ENCODE results near the gene SCIN.

SCIN gene

GRCh38 chr7:12692035-12692434 lies 121.5 kb downstream of the SCIN start:
- Histone ChIP-seq H3K27ac (ENCODE audit: low read length) (no peak overlapping the region), H3K4me3 (ENCODE audit: low read depth in 1 of 2, low read length in 2 of 2) (no peak overlapping the region), H3K9me3 (ENCODE audit: control insufficient read depth in 1 of 2, low read length in 2 of 2) (no peaks in the 10 kb centered on the region), H3K4me1 (ENCODE audit: control insufficient read depth in 1 of 2, insufficient read depth in 2 of 2, low read length in 2 of 2) (peaks cover 3 to 8% of the 10 kb centered on the region in 2 donors), H3K27me3 (ENCODE audit: low read depth, low read length) (no peaks in the 10 kb centered on the region), H3K36me3 (ENCODE audit: control insufficient read depth in 1 of 2, insufficient read depth in 2 of 2, low read length in 2 of 2) (no peaks in the 10 kb centered on the region)

- H3K4me1 ChIP-seq (ENCODE audit: control insufficient read depth in 1 of 2, insufficient read depth in 2 of 2, low read length in 2 of 2) = peaks cover 3 to 8% of the 10 kb centered on the region in 2 donors
- no peaks in the 10 kb centered on the region for H3K27me3 ChIP-seq (ENCODE audit: low read depth, low read length)
- no peaks in the 10 kb centered on the region for H3K9me3 ChIP-seq (ENCODE audit: control insufficient read depth in 1 of 2, low read length in 2 of 2)
- no peak overlapping the region for H3K4me3 ChIP-seq (ENCODE audit: low read depth in 1 of 2, low read length in 2 of 2)
- H3K27ac ChIP-seq (ENCODE audit: low read length) = no peak overlapping the region
- H3K36me3 ChIP-seq (ENCODE audit: control insufficient read depth in 1 of 2, insufficient read depth in 2 of 2, low read length in 2 of 2) = no peaks in the 10 kb centered on the region
Observed at GRCh38 chr7:12692479-12693259, 122.1 kb downstream of the SCIN start.

DNA sequence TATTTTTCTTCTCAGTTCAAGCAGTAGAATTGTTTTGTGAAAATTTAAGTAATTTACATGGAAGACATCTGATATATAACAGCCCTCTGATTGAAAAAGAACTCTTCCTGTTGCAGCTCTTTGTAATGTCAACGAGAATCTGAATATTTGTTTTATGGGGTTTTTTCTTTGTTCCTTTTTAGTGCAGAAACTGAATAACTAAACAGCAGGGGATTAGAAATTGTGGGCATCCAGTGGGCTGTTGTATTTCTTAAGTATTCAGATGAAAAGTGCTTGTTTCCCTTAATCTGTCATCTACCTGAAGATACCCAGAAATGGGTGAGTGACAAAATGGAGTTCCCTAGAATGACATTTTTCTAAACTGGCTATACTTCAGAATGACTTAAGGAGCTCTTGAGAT lies 124.3 kb downstream of the SCIN start:
- Histone ChIP-seq H3K27ac (ENCODE audit: low read length) (no peak overlapping the region), H3K4me1 (ENCODE audit: control insufficient read depth in 1 of 2, insufficient read depth in 2 of 2, low read length in 2 of 2) (peaks cover 0 to 3% of the 10 kb centered on the region in 2 donors), H3K4me3 (ENCODE audit: low read depth in 1 of 2, low read length in 2 of 2) (no peak overlapping the region), H3K27me3 (ENCODE audit: low read depth, low read length) (no peaks in the 10 kb centered on the region), H3K9me3 (ENCODE audit: control insufficient read depth in 1 of 2, low read length in 2 of 2) (no peaks in the 10 kb centered on the region), H3K36me3 (ENCODE audit: control insufficient read depth in 1 of 2, insufficient read depth in 2 of 2, low read length in 2 of 2) (no peaks in the 10 kb centered on the region)

GRCh38 chr7:12695965-12696364 lies 125.4 kb downstream of the SCIN start:
- Histone ChIP-seq H3K9me3 (ENCODE audit: control insufficient read depth in 1 of 2, low read length in 2 of 2) (peaks cover 0 to 2% of the 10 kb centered on the region in 2 donors), H3K36me3 (ENCODE audit: control insufficient read depth in 1 of 2, insufficient read depth in 2 of 2, low read length in 2 of 2) (peaks cover 0 to 4% of the 10 kb centered on the region in 2 donors), H3K27ac (ENCODE audit: low read length) (no peak overlapping the region), H3K27me3 (ENCODE audit: low read depth, low read length) (no peaks in the 10 kb centered on the region), H3K4me3 (ENCODE audit: low read depth in 1 of 2, low read length in 2 of 2) (no peak overlapping the region), H3K4me1 (ENCODE audit: control insufficient read depth in 1 of 2, insufficient read depth in 2 of 2, low read length in 2 of 2) (peaks cover 0 to 3% of the 10 kb centered on the region in 2 donors)

GRCh38 chr7:12699299-12699698 lies 128.8 kb downstream of the SCIN start:
- H3K27ac ChIP-seq (ENCODE audit: low read length) = no peak overlapping the region
- peaks cover 0 to 6% of the 10 kb centered on the region in 2 donors for H3K36me3 ChIP-seq (ENCODE audit: control insufficient read depth in 1 of 2, insufficient read depth in 2 of 2, low read length in 2 of 2)
- peaks cover 0 to 8% of the 10 kb centered on the region in 2 donors for H3K9me3 ChIP-seq (ENCODE audit: control insufficient read depth in 1 of 2, low read length in 2 of 2)
- no peak overlapping the region for H3K4me3 ChIP-seq (ENCODE audit: low read depth in 1 of 2, low read length in 2 of 2)
- H3K4me1 ChIP-seq (ENCODE audit: control insufficient read depth in 1 of 2, insufficient read depth in 2 of 2, low read length in 2 of 2) = peaks cover 0 to 3% of the 10 kb centered on the region in 2 donors
- no peaks in the 10 kb centered on the region for H3K27me3 ChIP-seq (ENCODE audit: low read depth, low read length)

GRCh38 chr7:12701433-12701832 lies 130.9 kb downstream of the SCIN start:
- peaks cover 0 to 6% of the 10 kb centered on the region in 2 donors for H3K36me3 ChIP-seq (ENCODE audit: control insufficient read depth in 1 of 2, insufficient read depth in 2 of 2, low read length in 2 of 2)
- peaks cover 0 to 8% of the 10 kb centered on the region in 2 donors for H3K9me3 ChIP-seq (ENCODE audit: control insufficient read depth in 1 of 2, low read length in 2 of 2)
- no peak overlapping the region for H3K27ac ChIP-seq (ENCODE audit: low read length)
- no peak overlapping the region for H3K4me3 ChIP-seq (ENCODE audit: low read depth in 1 of 2, low read length in 2 of 2)
- no peaks in the 10 kb centered on the region for H3K4me1 ChIP-seq (ENCODE audit: control insufficient read depth in 1 of 2, insufficient read depth in 2 of 2, low read length in 2 of 2)
- no peaks in the 10 kb centered on the region for H3K27me3 ChIP-seq (ENCODE audit: low read depth, low read length)

GRCh38 chr7:12703881-12704280 lies 133.4 kb downstream of the SCIN start:
- no peaks in the 10 kb centered on the region for H3K4me1 ChIP-seq (ENCODE audit: control insufficient read depth in 1 of 2, insufficient read depth in 2 of 2, low read length in 2 of 2)
- H3K4me3 ChIP-seq (ENCODE audit: low read depth in 1 of 2, low read length in 2 of 2) = no peak overlapping the region
- H3K36me3 ChIP-seq (ENCODE audit: control insufficient read depth in 1 of 2, insufficient read depth in 2 of 2, low read length in 2 of 2) = peaks cover 0 to 6% of the 10 kb centered on the region in 2 donors
- no peak overlapping the region for H3K27ac ChIP-seq (ENCODE audit: low read length)
- peaks cover 0 to 8% of the 10 kb centered on the region in 2 donors for H3K9me3 ChIP-seq (ENCODE audit: control insufficient read depth in 1 of 2, low read length in 2 of 2)
- H3K27me3 ChIP-seq (ENCODE audit: low read depth, low read length) = no peaks in the 10 kb centered on the region

DNA sequence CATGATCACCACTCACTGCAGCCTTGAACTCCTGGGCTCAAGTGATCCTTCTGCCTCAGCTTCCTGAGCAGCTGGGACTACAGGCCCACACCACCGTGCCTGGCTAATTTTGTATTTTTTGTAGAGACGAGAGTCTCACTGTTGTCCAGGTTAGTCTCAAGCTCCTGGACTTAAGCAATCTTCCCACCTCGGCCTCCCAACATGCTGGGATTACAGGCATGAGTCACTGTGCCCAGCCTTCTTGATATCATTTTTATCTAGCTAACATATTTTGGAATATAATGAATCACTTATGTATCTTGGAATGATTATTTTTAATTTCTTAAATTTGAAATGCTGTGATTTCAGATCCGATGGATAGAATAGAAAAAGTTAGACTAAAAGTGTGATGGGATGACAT lies 135.4 kb downstream of the SCIN start:
- Histone ChIP-seq H3K4me1 (ENCODE audit: control insufficient read depth in 1 of 2, insufficient read depth in 2 of 2, low read length in 2 of 2) (no peaks in the 10 kb centered on the region), H3K27me3 (ENCODE audit: low read depth, low read length) (no peaks in the 10 kb centered on the region), H3K36me3 (ENCODE audit: control insufficient read depth in 1 of 2, insufficient read depth in 2 of 2, low read length in 2 of 2) (peaks cover 0 to 3% of the 10 kb centered on the region in 2 donors), H3K27ac (ENCODE audit: low read length) (no peak overlapping the region), H3K9me3 (ENCODE audit: control insufficient read depth in 1 of 2, low read length in 2 of 2) (peaks cover 0 to 6% of the 10 kb centered on the region in 2 donors), H3K4me3 (ENCODE audit: low read depth in 1 of 2, low read length in 2 of 2) (no peak overlapping the region)

GRCh38 chr7:12706900-12707536 lies 136.5 kb downstream of the SCIN start:
- H3K4me3 ChIP-seq (ENCODE audit: low read depth in 1 of 2, low read length in 2 of 2) = no peak overlapping the region
- H3K36me3 ChIP-seq (ENCODE audit: control insufficient read depth in 1 of 2, insufficient read depth in 2 of 2, low read length in 2 of 2) = no peaks in the 10 kb centered on the region
- no peaks in the 10 kb centered on the region for H3K9me3 ChIP-seq (ENCODE audit: control insufficient read depth in 1 of 2, low read length in 2 of 2)
- no peaks in the 10 kb centered on the region for H3K4me1 ChIP-seq (ENCODE audit: control insufficient read depth in 1 of 2, insufficient read depth in 2 of 2, low read length in 2 of 2)
- H3K27ac ChIP-seq (ENCODE audit: low read length) = no peak overlapping the region
- H3K27me3 ChIP-seq (ENCODE audit: low read depth, low read length) = no peaks in the 10 kb centered on the region

- Histone ChIP-seq H3K9me3 (ENCODE audit: control insufficient read depth in 1 of 2, low read length in 2 of 2) (no peaks in the 10 kb centered on the region), H3K4me3 (ENCODE audit: low read depth in 1 of 2, low read length in 2 of 2) (no peak overlapping the region), H3K27ac (ENCODE audit: low read length) (no peak overlapping the region), H3K4me1 (ENCODE audit: control insufficient read depth in 1 of 2, insufficient read depth in 2 of 2, low read length in 2 of 2) (no peaks in the 10 kb centered on the region), H3K27me3 (ENCODE audit: low read depth, low read length) (no peaks in the 10 kb centered on the region), H3K36me3 (ENCODE audit: control insufficient read depth in 1 of 2, insufficient read depth in 2 of 2, low read length in 2 of 2) (no peaks in the 10 kb centered on the region)
Observed at GRCh38 chr7:12708314-12708713, 137.8 kb downstream of the SCIN start.
